ENCODE data around the gene KCNIP4. TPM values are rescaled to one million over a fixed set of nuclear protein-coding genes. Genes with fewer than 3 reads are reported as not detected.

KCNIP4 gene
- total and polyA plus RNA-seq, 2 of the 4 experiments (the other 2 are of a cell fraction) = not detected

DNA sequence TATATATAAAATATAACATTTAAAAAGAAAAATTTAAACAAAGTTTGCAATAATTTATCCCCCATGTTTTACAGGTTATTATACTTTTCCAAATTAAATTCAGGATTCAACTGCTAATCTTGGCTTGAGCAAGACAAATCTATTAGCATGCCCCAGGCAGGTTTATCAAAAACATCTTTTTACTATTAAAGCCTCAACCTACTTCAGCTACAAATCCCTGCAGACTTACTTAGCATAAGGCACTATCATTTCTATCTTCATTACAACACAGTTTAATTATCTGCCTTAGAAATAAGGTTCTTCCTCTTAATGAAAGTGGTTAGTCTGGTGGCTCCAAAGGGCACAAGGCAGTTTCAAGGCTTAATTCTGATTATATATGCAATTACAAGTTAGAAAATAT lies 770.7 kb downstream of the KCNIP4 start:
- Histone ChIP-seq H3K27ac (ENCODE audit: insufficient read depth, low read length) (no peak overlapping the region), H2AK9ac (replicated peaks; ENCODE audit: low read depth, low read length, poor library complexity) (no peak overlapping the region), H4K8ac (ENCODE audit: low read depth in 2 of 2, low read length in 2 of 2) (no peak overlapping the region), H2BK120ac (ENCODE audit: low read depth, low read length) (no peak overlapping the region), H3K4me3 (ENCODE audit: insufficient read depth, low read depth, low read length) (no peak overlapping the region), H2BK15ac (ENCODE audit: low read depth, low read length) (no peak overlapping the region), H3K4ac (ENCODE audit: low read depth, low read length) (no peak overlapping the region), H3K18ac (ENCODE audit: low read depth, low read length) (no peak overlapping the region), H3K9me1 (ENCODE audit: insufficient read depth, low read length) (no peaks in the 10 kb centered on the region), H4K20me1 (ENCODE audit: insufficient read depth, low read length) (no peaks in the 10 kb centered on the region), H4K5ac (ENCODE audit: low read depth, low read length) (no peak overlapping the region), H3K23ac (ENCODE audit: low read depth, low read length) (no peak overlapping the region), H2AFZ (replicated peaks; ENCODE audit: low read length, poor library complexity) (no peak overlapping the region), H2AK5ac (ENCODE audit: low read depth, low read length) (no peak overlapping the region), H2BK5ac (ENCODE audit: low read depth, low read length, poor library complexity, severe bottlenecking) (no peak overlapping the region), H3K9me3 (ENCODE audit: control insufficient read depth, insufficient read depth, low read length) (peaks cover 5% of the 10 kb centered on the region), H3K56ac (ENCODE audit: extremely low read depth, insufficient read depth, low read length) (no peak overlapping the region), H3K14ac (replicated peaks; ENCODE audit: low read depth, low read length) (no peak overlapping the region), H3K79me1 (ENCODE audit: low read depth in 1 of 2, low read length in 2 of 2) (no peaks in the 10 kb centered on the region), H4K91ac (ENCODE audit: insufficient read depth, low read depth, low read length) (no peak overlapping the region), H3K36me3 (ENCODE audit: control insufficient read depth, insufficient read depth, low read length) (no peaks in the 10 kb centered on the region), H3K27me3 (ENCODE audit: control insufficient read depth, insufficient read depth, low read length) (no peaks in the 10 kb centered on the region), H3K4me2 (ENCODE audit: low read depth, low read length) (no peak overlapping the region), H3K4me1 (ENCODE audit: control insufficient read depth, insufficient read depth, low read length) (no peaks in the 10 kb centered on the region), H3K9ac (ENCODE audit: low read depth, low read length) (no peak overlapping the region), H2BK20ac (ENCODE audit: low read depth, low read length) (no peak overlapping the region)
- CTCF ChIA-PET = no interaction called here
- BruUV-seq (replicated peaks) = no TSS peak
- TF ChIP-seq RCOR1 (IDR thresholded peaks at IDR 0.05; ENCODE audit: insufficient replicate concordance, low read length) (no peak), CHD1 (IDR thresholded peaks at IDR 0.05; ENCODE audit: low read depth, low read length) (no peak), MXI1 (IDR thresholded peaks at IDR 0.05; ENCODE audit: borderline replicate concordance, low read depth, low read length) (no peak), FOS (IDR thresholded peaks at IDR 0.05; ENCODE audit: low read depth, low read length) (no peak), SMC3 (IDR thresholded peaks at IDR 0.05; ENCODE audit: low read depth, low read length) (no peak), MAFK (IDR thresholded peaks at IDR 0.05; ENCODE audit: low read depth, low read length) (no peak), NFE2L2 (IDR thresholded peaks at IDR 0.05; ENCODE audit: low read depth, low read length) (no peak), RFX5 (IDR thresholded peaks at IDR 0.05; ENCODE audit: low read depth, low read length) (no peak), MAZ (IDR thresholded peaks at IDR 0.05; ENCODE audit: borderline replicate concordance, low read depth, low read length) (no peak), POLR2A (IDR thresholded peaks at IDR 0.05; ENCODE audit: low read depth, low read length) (no peak)
- TF ChIP-seq, protein P1, sequence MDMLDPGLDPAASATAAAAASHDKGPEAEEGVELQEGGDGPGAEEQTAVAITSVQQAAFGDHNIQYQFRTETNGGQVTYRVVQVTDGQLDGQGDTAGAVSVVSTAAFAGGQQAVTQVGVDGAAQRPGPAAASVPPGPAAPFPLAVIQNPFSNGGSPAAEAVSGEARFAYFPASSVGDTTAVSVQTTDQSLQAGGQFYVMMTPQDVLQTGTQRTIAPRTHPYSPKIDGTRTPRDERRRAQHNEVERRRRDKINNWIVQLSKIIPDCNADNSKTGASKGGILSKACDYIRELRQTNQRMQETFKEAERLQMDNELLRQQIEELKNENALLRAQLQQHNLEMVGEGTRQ (IDR thresholded peaks at IDR 0.05; ENCODE audit: low read depth, low read length) = no peak
- TF ChIP-seq, protein P2, sequence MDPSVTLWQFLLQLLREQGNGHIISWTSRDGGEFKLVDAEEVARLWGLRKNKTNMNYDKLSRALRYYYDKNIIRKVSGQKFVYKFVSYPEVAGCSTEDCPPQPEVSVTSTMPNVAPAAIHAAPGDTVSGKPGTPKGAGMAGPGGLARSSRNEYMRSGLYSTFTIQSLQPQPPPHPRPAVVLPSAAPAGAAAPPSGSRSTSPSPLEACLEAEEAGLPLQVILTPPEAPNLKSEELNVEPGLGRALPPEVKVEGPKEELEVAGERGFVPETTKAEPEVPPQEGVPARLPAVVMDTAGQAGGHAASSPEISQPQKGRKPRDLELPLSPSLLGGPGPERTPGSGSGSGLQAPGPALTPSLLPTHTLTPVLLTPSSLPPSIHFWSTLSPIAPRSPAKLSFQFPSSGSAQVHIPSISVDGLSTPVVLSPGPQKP (IDR thresholded peaks at IDR 0.05; ENCODE audit: borderline replicate concordance, low read depth, low read length) = no peak
- TF ChIP-seq, protein P3, sequence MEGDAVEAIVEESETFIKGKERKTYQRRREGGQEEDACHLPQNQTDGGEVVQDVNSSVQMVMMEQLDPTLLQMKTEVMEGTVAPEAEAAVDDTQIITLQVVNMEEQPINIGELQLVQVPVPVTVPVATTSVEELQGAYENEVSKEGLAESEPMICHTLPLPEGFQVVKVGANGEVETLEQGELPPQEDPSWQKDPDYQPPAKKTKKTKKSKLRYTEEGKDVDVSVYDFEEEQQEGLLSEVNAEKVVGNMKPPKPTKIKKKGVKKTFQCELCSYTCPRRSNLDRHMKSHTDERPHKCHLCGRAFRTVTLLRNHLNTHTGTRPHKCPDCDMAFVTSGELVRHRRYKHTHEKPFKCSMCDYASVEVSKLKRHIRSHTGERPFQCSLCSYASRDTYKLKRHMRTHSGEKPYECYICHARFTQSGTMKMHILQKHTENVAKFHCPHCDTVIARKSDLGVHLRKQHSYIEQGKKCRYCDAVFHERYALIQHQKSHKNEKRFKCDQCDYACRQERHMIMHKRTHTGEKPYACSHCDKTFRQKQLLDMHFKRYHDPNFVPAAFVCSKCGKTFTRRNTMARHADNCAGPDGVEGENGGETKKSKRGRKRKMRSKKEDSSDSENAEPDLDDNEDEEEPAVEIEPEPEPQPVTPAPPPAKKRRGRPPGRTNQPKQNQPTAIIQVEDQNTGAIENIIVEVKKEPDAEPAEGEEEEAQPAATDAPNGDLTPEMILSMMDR (conservative IDR thresholded peaks at IDR 0.05; ENCODE audit: low read depth, low read length) = no peak
- dilution Hi-C loops (cut with HindIII; ENCODE audit: low sequenced_read_pairs, unreplicated experiment) (no loop called here), in situ Hi-C loops (cut with MboI; ENCODE audit: low sequenced_read_pairs) (no loop called here), intact Hi-C loops (cut with micrococcal nuclease) (no loop called here)
- DNase-seq (no peak), ATAC-seq (ENCODE audit: low read depth) (no peak)
- POLR2A ChIA-PET (ENCODE audit: unreplicated experiment) = no interaction called here
